Caco-2 (cell line): ENCODE results near the gene ZNF91. TPM values are rescaled to one million over a fixed set of nuclear protein-coding genes. Genes with fewer than 3 reads are reported as not detected.
"Not testable (repeated sequence)": the region's sequence is repeated elsewhere in the genome, so short reads cannot be mapped to it uniquely, and the experiment has no call there.

Source experiments
- BruUV-seq: library from RNA; stranded (reverse); fragments of 400-500 nt; replicated peaks from 2 replicates; lab custom pipeline; 2021; lab: Mats Ljungman, UMichigan
- CTCF ChIA-PET: fragments of 300-600 bp; sonication (Branson Sonifier 250); formaldehyde crosslinking; loops from one replicate; lab custom pipeline; 2022; ENCODE audit warnings: antibody characterized with exemption; lab: Charles Lee
- POLR2A ChIA-PET: fragments of 300-600 bp; sonication (Branson Sonifier 250); formaldehyde crosslinking; loops from one replicate; lab custom pipeline; 2022; ENCODE audit warnings: antibody characterized with exemption; lab: Charles Lee
- DNase-seq, 2 experiments: peaks; one replicate each; pipeline versions ENCODE4 v3.0.0 to v3.0.0-alpha.2; 2020 to 2022
- H3K27me3 ChIP-seq: replicated peaks from 2 replicates; pipeline ENCODE4 v1.6.0; 2011; ENCODE audit warnings: low read length; ENCODE audit not compliant: control insufficient read depth, insufficient read depth
- H3K36me3 ChIP-seq: 2 replicates; pipeline ENCODE4 v1.5.1; 2011; ENCODE audit warnings: low read length; ENCODE audit not compliant: control insufficient read depth, insufficient read depth
- H3K4me1 ChIP-seq: fragments of 250-450 bp; sonication (Bioruptor Pico); 2 replicates; pipeline ENCODE4 v1.5.1; 2020; ENCODE audit warnings: mild to moderate bottlenecking
- H3K4me3 ChIP-seq: 2 replicates; pipeline ENCODE4 v1.5.1; 2011; ENCODE audit warnings: low read depth, mild to moderate bottlenecking, control low read depth, low read length
- H3K9me3 ChIP-seq: fragments of 250-450 bp; sonication (Bioruptor Pico); 2 replicates; pipeline ENCODE4 v1.5.1; 2020; ENCODE audit warnings: mild to moderate bottlenecking, moderate library complexity
- H3K27ac Mint-ChIP-seq: one replicate; pipeline ENCODE4 v1.8.0; 2022; ENCODE audit warnings: mixed read lengths; ENCODE audit not compliant: unreplicated experiment
- H3K27me3 Mint-ChIP-seq: one replicate; pipeline ENCODE4 v1.8.0; 2022; ENCODE audit warnings: mixed read lengths; ENCODE audit not compliant: insufficient read depth, unreplicated experiment
- H3K36me3 Mint-ChIP-seq: one replicate; pipeline ENCODE4 v1.8.0; 2022; ENCODE audit warnings: mild to moderate bottlenecking, mixed read lengths; ENCODE audit not compliant: insufficient read depth, unreplicated experiment
- H3K4me1 Mint-ChIP-seq: one replicate; pipeline ENCODE4 v1.8.0; 2022; ENCODE audit warnings: low read depth, mixed read lengths; ENCODE audit not compliant: unreplicated experiment
- H3K4me3 Mint-ChIP-seq: one replicate; pipeline ENCODE4 v1.8.0; 2022; ENCODE audit warnings: mild to moderate bottlenecking, moderate library complexity, mixed read lengths; ENCODE audit not compliant: unreplicated experiment
- H3K9me3 Mint-ChIP-seq: one replicate; pipeline ENCODE4 v1.8.0; 2022; ENCODE audit warnings: mixed read lengths; ENCODE audit not compliant: unreplicated experiment
- intact Hi-C: fragments of 100-400 bp; cut with micrococcal nuclease; formaldehyde crosslinking; loops from one replicate; pipeline ENCODE4 v1.10.0; 2022; ENCODE audit not compliant: unreplicated experiment
- total RNA-seq: library from RNA; stranded (reverse); gene quantifications from 2 replicates; pipeline ENCODE4 v1.2.3, GENCODE V29; 2022
- TF ChIP-seq, protein P1 (sequence below), 2 experiments: fragments of 200-600 bp in 1 of 2; IDR thresholded peaks; 1 replicate in 1 of 2; 2 replicates in 1 of 2; pipeline versions ENCODE4 v1.5.1 to v1.8.0; 2011 to 2022; ENCODE audit warnings: antibody characterized with exemption in 1 of 2, control low read depth in 1 of 2, inconsistent platforms in 1 of 2, low read depth in 1 of 2, low read length in 1 of 2, mild to moderate bottlenecking in 1 of 2, moderate library complexity in 1 of 2; ENCODE audit not compliant: insufficient read depth in 1 of 2, severe bottlenecking in 1 of 2, unreplicated experiment in 1 of 2

ZNF91 gene
- total RNA-seq, 1 experiment from 2014 or later, result 23.7 TPM

DNA sequence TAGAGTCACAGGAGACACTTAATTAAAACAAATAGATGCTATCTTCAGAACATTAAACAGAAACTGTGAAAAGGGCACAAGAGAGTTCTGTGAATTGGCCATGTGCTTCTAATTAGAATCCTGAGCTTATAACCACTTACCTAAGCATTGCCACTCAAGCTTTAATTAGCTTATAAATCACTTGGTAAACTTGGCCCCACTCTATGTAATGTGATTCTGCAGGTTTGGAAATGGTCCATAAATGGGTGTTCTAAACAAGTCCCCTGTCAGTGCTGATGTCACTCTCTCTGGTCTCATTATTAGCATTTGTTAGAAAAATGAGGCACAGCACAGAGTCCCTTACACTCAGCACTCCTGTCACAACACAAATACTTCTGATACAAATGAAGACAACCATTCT is 18.0 kb downstream of the ZNF91 start:
- H3K36me3 ChIP-seq, result peaks cover under 1% of the 10 kb centered on the region
- ChIA-PET CTCF (no interaction called here), POLR2A (no interaction called here)
- Mint-ChIP-seq H3K4me3 (no peak overlapping the region), H3K27me3 (no peaks in the 10 kb centered on the region), H3K4me1 (no peaks in the 10 kb centered on the region), H3K9me3 (peaks cover 3% of the 10 kb centered on the region), H3K36me3 (peaks cover 60% of the 10 kb centered on the region), H3K27ac (no peak overlapping the region)
- no peaks in the 10 kb centered on the region for H3K4me1 ChIP-seq
- H3K9me3 ChIP-seq, result peaks cover 3% of the 10 kb centered on the region; the same call in 1 of the 2 replicates
- TF ChIP-seq, protein P1, sequence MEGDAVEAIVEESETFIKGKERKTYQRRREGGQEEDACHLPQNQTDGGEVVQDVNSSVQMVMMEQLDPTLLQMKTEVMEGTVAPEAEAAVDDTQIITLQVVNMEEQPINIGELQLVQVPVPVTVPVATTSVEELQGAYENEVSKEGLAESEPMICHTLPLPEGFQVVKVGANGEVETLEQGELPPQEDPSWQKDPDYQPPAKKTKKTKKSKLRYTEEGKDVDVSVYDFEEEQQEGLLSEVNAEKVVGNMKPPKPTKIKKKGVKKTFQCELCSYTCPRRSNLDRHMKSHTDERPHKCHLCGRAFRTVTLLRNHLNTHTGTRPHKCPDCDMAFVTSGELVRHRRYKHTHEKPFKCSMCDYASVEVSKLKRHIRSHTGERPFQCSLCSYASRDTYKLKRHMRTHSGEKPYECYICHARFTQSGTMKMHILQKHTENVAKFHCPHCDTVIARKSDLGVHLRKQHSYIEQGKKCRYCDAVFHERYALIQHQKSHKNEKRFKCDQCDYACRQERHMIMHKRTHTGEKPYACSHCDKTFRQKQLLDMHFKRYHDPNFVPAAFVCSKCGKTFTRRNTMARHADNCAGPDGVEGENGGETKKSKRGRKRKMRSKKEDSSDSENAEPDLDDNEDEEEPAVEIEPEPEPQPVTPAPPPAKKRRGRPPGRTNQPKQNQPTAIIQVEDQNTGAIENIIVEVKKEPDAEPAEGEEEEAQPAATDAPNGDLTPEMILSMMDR (IDR thresholded peaks at IDR 0.05; ENCODE audit: insufficient read depth in 1 of 2, low read depth in 1 of 2, low read length in 1 of 2, severe bottlenecking in 1 of 2, unreplicated experiment in 1 of 2), result no peak
- H3K27me3 ChIP-seq, result no peaks in the 10 kb centered on the region
- BruUV-seq, result no TSS peak
- H3K4me3 ChIP-seq, result no peak overlapping the region
- no peak for DNase-seq
- intact Hi-C loops, result no loop called here

DNA sequence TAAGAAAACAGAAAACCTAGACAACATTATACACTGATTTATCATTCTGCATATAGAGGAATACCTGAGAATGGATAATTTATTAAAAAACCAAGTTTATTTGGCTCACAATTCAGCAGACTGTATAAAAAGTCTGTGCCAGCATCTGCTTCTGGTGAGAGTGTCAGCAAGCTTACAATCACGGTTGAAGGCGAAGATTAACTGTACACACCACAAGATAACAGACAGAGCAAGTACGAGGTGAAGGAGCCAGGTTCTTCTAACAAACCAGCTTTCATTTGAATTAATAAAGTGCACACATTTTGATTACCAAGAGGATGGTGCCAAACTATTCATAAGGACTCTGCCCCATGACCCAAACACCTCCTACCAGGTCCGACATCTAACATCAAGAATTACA is 28.8 kb downstream of the ZNF91 start:
- intact Hi-C loops, result no loop called here
- no peak overlapping the region for H3K27ac Mint-ChIP-seq
- no peaks in the 10 kb centered on the region for H3K4me1 Mint-ChIP-seq
- H3K27me3 ChIP-seq, result no peaks in the 10 kb centered on the region
- no peaks in the 10 kb centered on the region for H3K4me1 ChIP-seq
- peaks cover 9% of the 10 kb centered on the region for H3K9me3 Mint-ChIP-seq
- H3K36me3 Mint-ChIP-seq, result peaks cover 60% of the 10 kb centered on the region
- ChIA-PET CTCF (no interaction called here), POLR2A (no interaction called here)
- no peak for DNase-seq
- H3K36me3 ChIP-seq, result no peaks in the 10 kb centered on the region; the same call in 1 of the 2 replicates
- no peak overlapping the region for H3K4me3 ChIP-seq
- TF ChIP-seq, protein P1 (IDR thresholded peaks at IDR 0.05; ENCODE audit: insufficient read depth in 1 of 2, low read depth in 1 of 2, low read length in 1 of 2, severe bottlenecking in 1 of 2, unreplicated experiment in 1 of 2), result no peak
- H3K4me3 Mint-ChIP-seq, result no peak overlapping the region
- peaks cover 36% of the 10 kb centered on the region for H3K9me3 ChIP-seq
- H3K27me3 Mint-ChIP-seq, result no peaks in the 10 kb centered on the region
- no TSS peak for BruUV-seq

DNA sequence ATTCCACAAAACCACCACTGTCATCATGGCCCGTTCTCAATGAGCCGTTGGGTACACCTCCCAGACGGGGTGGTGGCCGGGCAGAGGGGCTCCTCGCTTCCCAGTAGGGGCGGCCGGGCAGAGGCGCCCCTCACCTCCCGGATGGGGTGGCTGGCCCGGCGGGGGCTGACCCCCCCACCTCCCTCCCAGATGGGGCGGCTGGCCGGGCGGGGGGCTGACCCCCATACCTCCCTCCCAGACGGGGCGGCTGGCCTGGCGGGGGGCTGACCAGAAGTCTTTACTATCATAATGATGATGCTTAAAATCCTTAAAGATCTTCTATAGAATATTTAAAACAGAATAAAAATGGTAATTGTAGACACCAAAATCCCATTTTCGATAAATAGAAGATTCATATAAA is 29.2 kb downstream of the ZNF91 start:
- H3K27me3 Mint-ChIP-seq, BruUV-seq, H3K27me3 ChIP-seq, H3K4me3 Mint-ChIP-seq, H3K9me3 Mint-ChIP-seq, H3K4me1 Mint-ChIP-seq, H3K27ac Mint-ChIP-seq, H3K4me1 ChIP-seq, H3K4me3 ChIP-seq, H3K36me3 ChIP-seq, DNase-seq, intact Hi-C loops, CTCF ChIA-PET, POLR2A ChIA-PET: not testable (repeated sequence)
- H3K36me3 Mint-ChIP-seq, result peaks cover 58% of the 10 kb centered on the region
- peaks cover 34% of the 10 kb centered on the region for H3K9me3 ChIP-seq

DNA sequence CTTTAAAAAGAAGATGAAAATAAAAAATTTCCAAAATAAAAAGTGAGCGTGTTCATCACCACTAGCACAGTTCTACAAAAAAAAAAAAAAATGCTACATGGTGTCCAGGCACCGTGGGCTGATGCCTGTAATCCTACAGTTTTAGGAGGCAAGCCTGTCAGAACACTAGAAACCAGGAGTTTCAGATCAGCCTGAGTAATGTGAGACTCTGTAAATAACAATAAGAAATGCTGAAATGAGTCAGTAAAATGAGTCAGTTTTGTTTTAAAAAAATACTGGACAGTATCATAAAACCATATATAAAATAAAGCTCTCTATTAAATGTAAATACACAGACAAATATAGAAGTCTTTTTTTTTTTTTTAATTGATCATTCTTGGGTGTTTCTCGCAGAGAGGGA is 30.0 kb downstream of the ZNF91 start:
- Mint-ChIP-seq H3K27ac (no peak overlapping the region), H3K27me3 (no peaks in the 10 kb centered on the region), H3K36me3 (peaks cover 55% of the 10 kb centered on the region), H3K4me3 (no peak overlapping the region), H3K4me1 (no peaks in the 10 kb centered on the region), H3K9me3 (peaks cover 9% of the 10 kb centered on the region)
- Histone ChIP-seq H3K9me3 (peaks cover 34% of the 10 kb centered on the region), H3K4me3 (no peak overlapping the region), H3K27me3 (no peaks in the 10 kb centered on the region), H3K36me3 (no peaks in the 10 kb centered on the region; the same call in 1 of the 2 replicates), H3K4me1 (no peaks in the 10 kb centered on the region)
- ChIA-PET CTCF (no interaction called here), POLR2A (no interaction called here)
- intact Hi-C loops, result no loop called here
- no peak for DNase-seq
- no TSS peak for BruUV-seq
- TF ChIP-seq, protein P1 (IDR thresholded peaks at IDR 0.05; ENCODE audit: insufficient read depth in 1 of 2, low read depth in 1 of 2, low read length in 1 of 2, severe bottlenecking in 1 of 2, unreplicated experiment in 1 of 2), result no peak

DNA sequence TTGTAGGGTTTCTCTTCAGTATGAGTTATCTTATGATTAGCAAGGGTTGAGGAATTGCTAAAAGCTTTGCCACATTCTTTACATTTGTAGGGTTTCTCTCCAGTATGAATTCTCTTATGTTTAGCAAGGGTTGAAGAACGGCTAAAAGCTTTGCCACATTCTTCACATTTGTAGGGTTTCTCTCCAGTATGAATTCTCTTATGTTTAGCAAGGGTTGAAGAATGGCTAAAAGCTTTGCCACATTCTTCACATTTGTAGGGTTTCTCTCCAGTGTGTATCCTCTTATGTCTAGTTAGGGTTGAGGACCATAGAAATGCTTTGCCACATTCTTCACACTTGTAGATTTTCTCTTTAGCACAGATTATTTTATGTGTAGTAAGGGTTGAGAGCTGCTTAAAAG is 33.4 kb downstream of the ZNF91 start:
- H3K4me1 Mint-ChIP-seq, H3K4me1 ChIP-seq, H3K9me3 Mint-ChIP-seq, H3K27me3 Mint-ChIP-seq, H3K27ac Mint-ChIP-seq, DNase-seq, H3K27me3 ChIP-seq, H3K4me3 Mint-ChIP-seq, H3K4me3 ChIP-seq, CTCF ChIA-PET, H3K36me3 ChIP-seq, intact Hi-C loops, POLR2A ChIA-PET, BruUV-seq: not testable (repeated sequence)
- peaks cover 46% of the 10 kb centered on the region for H3K36me3 Mint-ChIP-seq
- peaks cover 44% of the 10 kb centered on the region for H3K9me3 ChIP-seq
